CD1c-positive myeloid dendritic cell (primary cell): ENCODE results near the gene KCNMB1.
A peak's percentile ranks its signal among the peaks of the same experiment; 100 is the strongest.

Experiments
- DNase-seq: peaks from one replicate; pipeline ENCODE4 v3.0.0-alpha.2; 2016; ENCODE audit errors: extremely low spot score

The KCNMB1 gene

DNA sequence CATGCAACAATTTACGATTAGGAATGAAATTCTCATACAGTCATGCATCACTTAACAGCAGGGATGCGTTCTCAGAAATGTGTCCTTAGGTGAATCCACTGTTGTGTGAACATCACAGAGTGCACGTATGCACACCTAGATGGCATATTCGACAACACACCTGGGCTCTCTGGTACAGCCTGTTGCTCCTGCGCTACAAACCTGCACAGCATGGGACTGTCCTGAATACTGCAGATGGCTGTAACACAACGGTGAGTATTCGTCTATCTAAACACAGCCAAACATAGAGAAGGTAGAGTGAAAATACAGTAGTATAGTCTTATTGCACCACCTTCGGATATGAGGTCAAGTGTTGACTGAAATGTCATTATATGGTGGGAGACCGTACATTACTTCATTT lies 47.6 kb downstream of the KCNMB1 start:
- no peak for DNase-seq

DNA sequence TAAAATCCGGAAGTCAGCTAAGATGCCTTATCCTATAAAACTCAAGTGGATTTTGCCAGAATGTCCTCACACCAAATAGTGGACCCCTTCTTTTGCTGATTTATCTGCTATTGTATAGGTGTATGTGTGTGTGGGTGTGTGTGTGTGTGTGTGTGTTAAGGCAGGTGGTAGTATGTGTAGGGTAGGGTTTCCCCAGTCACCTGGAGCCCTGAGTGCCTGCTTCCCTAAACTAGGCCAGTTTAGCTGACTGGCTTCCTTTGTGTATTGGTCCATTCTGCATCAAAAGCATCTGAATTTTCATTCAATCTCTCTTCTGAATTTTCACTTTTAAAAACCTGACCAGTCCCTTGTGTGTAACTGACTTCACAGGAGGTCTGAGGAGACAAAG lies 49.4 kb downstream of the KCNMB1 start:
- no peak for DNase-seq

DNA sequence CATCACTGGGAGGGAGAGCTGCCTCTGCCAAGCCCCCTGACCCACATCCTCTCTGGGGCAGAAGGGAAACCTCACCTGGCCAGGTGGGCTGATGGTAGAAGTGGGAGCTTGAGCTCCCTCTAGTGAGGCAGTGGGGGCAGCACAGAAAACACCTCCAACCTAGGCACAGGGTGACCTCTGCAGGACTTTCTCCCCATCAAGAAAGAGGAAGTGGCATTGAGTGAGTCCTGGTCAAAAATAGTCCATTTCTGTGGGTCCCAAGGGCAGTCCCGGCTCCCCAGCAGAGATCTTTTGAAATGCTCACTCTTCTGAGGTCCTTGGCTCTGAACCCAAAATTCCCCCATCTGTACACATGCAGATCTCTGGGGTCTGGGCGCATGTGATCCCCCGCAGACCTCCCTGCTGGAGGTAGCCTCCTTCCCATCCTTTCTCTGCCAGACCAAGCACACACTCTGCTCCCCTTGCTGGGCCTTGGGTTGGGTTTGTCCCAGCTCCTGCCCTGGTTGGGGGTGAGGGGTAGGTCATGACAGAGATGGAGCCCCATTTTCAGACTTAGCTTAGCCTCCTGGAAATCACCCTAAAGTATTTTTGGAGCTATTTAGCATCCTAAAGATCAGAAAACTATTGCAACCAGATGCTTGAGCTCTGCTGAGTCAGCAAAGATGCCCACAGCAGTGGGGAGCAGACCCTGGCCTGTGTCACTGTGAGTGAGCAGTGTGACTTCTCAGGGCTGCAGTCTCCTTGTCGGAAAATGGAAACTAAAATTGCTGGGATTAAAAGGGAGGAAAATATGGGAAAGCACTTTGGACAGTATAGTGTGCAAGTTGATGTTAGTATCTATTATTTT lies 50.0 kb downstream of the KCNMB1 start:
- DNase-seq: peak; percentile 62

DNA sequence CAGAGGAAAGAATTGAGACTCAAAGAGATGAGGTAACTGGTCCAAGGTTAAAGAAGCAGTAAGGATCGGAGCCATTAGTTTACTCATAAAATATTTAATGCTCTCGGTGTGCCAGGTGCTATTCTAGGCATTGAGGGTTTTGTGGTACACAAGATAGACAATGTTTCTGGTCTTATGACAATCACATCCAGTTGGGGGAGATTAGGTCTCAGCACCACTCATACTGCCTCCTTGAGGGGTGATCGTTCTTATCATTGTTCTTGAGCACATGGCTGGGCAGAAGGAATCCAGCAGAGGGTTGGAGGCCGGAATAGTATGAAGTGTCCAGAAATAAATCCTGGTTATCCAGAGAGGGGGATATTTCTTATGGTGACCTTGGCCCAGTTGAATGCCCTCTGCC lies 50.9 kb downstream of the KCNMB1 start:
- no peak for DNase-seq

DNA sequence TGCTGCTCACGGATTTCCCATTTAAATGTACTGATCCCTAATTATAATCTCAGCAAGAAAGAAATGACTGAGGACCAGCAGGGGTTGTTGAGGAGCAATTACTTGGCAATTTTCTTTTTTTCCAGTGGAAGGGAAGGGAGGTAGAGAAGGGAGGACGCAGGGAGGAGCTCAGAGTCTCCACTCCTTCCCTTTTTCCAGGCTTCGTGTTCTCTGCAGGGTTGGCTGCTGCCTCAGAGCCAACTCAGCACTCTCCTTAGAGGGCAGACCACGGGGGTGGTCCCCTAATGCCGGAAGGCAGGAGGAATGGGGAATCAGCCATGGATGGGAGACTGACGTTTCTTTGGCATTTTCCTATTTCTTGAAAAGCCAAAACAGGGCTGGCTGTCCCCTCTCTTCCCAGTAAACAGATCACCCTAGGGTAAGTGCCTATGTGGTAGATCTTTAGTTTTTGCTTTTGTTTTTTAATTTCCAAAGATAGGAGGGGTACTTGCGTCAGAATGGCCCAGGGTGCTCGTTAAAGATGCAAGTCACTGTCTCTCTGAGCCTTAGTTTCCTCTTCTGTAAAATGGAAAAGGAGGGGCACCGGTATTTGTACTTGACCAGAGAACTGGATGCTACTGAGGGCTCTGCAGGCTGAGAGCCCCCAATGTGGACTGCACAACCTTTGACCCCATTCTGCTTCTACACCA lies 52.0 kb downstream of the KCNMB1 start:
- DNase-seq: no peak

DNA sequence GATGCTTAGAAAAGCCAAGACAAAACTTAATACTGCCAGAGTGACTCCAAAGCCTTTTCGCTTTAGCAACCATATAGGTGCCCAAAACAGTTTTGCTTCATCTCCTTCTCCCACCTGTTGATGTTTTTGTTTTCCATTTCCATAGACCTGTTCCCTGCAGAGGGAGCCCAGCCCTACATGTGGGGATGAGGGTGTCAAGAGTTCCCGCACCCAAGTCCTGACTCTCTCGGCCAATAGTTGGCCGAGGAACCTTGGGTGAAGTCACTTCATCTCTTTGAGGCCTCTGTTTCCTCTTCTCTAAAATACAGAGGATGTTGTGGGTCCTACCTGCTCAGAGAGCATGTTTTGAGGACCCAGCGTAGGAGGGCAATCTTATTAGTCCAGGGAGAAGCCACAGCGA lies 53.1 kb downstream of the KCNMB1 start:
- DNase-seq: peak; percentile 47

DNA sequence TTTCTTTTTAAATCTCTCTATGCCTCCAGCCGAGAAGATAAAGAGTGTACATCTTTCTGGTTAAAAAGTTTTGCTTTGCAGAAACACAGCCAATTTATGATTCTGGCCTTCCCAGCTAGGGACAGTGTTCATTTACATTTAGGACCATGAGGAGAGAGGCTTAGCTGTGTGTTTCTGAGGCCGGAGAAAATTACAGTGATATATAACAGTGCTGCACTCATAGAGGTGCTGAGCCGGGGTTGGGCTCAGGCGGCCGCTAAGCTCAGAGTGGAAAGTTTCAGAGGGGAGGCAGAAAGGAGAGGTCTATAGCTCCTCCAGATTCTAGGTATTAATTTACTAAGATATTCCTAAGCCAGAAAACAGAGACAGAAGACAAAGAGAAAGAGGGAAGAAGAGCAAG lies 54.5 kb downstream of the KCNMB1 start:
- DNase-seq: no peak

DNA sequence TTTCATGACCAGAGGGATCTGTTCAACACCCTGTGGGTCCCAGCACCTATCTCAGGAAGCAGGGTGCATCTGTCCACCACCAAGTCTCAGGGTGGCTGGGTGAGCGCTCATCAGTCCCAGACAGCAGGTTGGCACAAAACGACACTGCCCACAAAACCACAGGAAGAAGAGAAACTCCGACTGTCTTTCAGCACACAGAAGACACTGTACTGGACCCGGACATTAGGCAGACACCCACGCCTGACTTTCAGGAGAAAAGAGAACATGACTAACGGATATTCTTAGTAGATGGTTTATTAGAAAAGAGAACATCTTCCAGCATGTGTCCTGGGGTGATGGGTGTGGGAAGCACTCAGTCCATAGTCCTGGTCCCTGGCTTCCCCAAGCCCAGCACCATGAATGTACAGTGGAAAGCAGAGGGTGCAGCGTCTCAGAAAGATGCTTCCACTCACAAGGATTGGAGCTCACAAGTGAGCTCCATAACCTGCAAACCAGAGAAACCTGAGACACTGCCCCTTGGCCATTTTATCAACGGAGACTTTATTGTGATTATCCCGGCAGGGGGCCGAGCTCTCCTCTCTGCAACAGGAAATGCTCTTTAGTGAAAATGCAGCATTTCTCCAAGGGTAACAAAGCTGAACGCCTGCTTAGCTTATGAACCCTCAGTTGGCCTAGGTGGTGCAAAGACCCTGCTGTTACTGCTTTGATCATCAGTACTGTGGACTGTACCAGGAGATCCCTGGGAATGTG lies 55.8 kb downstream of the KCNMB1 start:
- peak; percentile 94 for DNase-seq

DNA sequence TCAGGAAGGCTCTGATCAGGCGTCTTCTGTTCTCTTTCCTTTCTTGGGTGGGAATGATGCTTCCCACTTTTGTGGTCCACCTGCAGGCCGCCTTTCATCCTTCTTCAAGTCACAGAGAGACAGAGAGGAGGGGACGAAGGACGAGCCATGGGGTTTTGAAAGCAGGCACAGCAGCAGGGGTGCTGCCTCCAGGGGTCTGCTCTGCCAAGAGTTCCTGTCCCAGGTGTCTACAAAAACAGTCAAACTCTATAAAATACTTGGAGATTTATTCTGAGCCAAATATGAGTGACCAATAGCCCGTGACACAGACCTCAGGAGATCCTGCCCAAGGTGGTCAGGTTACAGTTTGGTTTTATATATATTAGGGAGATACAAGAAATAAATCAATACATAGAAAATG lies 57.1 kb downstream of the KCNMB1 start:
- DNase-seq: no peak

DNA sequence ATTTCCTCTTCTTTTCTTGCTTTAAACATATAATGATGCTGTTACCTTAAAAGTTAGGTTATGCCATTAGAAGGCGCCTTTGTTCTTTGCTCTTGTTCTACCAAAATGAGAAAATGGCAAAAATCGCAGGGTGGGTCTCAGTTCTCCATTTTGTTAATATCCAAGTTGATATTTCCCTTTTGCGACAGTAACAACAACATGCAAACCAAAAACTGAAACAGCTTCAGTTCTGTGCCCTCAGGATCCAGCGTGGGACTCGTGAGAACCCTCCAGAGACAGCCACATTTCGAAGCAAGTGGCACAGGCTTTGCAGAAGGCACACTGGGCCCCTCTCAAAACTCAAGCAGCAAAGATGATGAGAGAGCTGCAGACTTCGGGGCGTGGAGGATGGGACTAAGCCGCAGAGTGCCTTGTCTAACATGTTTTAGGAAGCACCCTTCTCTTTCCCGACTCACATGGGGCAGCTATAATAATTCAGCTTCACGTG lies 58.6 kb downstream of the KCNMB1 start:
- peak; percentile 83 for DNase-seq

DNA sequence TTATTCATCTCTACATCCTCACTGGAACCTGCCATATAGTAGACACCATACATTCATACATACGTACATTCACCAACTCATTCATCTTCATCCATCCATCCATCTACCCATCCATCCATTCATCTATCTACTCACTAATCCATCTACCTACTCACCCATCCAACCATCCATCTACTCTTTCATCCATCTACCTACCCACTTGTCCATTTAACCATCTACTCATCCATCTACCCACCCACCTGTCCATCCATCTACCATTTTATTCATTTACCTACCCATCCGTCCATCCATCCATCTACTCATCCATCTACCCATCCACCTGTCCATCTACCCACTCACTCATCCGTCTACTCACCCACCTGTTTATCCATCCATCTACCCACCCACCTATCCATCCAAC lies 59.6 kb downstream of the KCNMB1 start:
- DNase-seq: no peak

DNA sequence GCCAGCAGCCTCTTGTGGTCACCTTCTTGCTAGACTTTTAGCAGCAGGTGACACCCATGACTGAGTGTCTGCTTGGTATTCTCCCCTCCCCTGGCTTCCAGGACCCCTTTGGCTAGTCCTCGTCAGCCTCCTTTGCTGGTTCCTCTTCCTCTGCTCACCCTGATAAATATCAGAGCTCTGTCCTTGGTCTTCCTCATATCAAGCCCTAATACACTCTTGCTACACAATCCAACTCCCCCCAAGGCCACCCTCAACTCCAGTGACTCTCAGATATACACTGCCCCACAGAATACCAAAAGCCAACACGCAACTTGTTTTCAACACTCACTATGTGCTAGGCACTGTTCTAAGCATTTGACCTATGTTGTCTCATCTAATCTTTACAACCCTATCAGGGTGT lies 61.3 kb downstream of the KCNMB1 start:
- DNase-seq: peak; percentile 38

DNA sequence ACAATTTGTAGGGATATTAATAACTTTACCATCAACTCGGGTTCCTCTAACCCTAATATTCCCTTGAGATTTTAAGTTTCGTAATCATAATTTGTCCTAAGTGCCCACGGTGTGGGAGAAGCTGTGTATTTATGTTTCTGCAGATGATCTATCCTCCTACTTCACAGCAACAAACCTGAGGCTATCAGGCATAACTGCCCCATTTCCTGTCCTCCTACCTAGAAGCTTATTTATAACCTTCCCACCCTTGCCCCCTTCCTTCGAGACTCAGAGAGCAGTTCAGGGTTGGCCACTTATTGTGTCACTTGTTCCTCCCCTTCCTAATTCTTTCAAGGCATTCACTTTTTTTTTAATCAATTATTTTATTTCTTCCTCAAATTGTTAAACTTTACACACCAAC lies 62.0 kb downstream of the KCNMB1 start:
- DNase-seq: no peak
